ENCODE measurements around the gene KRT12. TPM values are rescaled to one million over a fixed set of nuclear protein-coding genes. Genes with fewer than 3 reads are reported as not detected.
A peak's percentile ranks its signal among the peaks of the same experiment; 100 is the strongest.

KRT12 gene
- total and polyA plus RNA-seq, 9 of the 15 experiments (the other 6 are each of a cell fraction or from before 2014, with no cell fraction given) = 0.18 to 7.0 (median 2.2) TPM

- no peaks in the 10 kb centered on the region for H3K9me3 ChIP-seq (replicated peaks; ENCODE audit: control insufficient read depth, insufficient read depth, low read depth, low read length)
- no peak overlapping the region for H2AFZ ChIP-seq (ENCODE audit: low read depth, low read length)
- no peak for TF ChIP-seq RFX5 (IDR thresholded peaks at IDR 0.05; ENCODE audit: low read depth, low read length)
- TF ChIP-seq TFAM (CRISPR knock-in tag; conservative IDR thresholded peaks at IDR 0.05) = no peak
- no peak for TF ChIP-seq PHF8 (IDR thresholded peaks at IDR 0.05; ENCODE audit: borderline replicate concordance, low read length)
- no peak for TF ChIP-seq ELF1 (tag; IDR thresholded peaks at IDR 0.05)
- TF ChIP-seq ILK (tag; IDR thresholded peaks at IDR 0.05; ENCODE audit: borderline replicate concordance, low read depth) = no peak
- TF ChIP-seq ARID3A (IDR thresholded peaks at IDR 0.05; ENCODE audit: borderline replicate concordance, low read depth, low read length) = no peak
- TF ChIP-seq FOXA1 (IDR thresholded peaks at IDR 0.05; ENCODE audit: borderline replicate concordance) = no peak
- TF ChIP-seq MED1 (CRISPR knock-in tag; IDR thresholded peaks at IDR 0.05; ENCODE audit: borderline replicate concordance) = no peak
- TF ChIP-seq STAG1 (CRISPR knock-in tag; IDR thresholded peaks at IDR 0.05; ENCODE audit: borderline replicate concordance) = no peak
- TF ChIP-seq CCNT2 (IDR thresholded peaks at IDR 0.05; ENCODE audit: borderline replicate concordance, extremely low read depth, insufficient read length, low read depth, low read length) = no peak
- no peak for TF ChIP-seq CBFA2T2 (conservative IDR thresholded peaks at IDR 0.05)
- TF ChIP-seq SRF (CRISPR knock-in tag; IDR thresholded peaks at IDR 0.05) = no peak
- no peak for TF ChIP-seq TAF15 (IDR thresholded peaks at IDR 0.05; ENCODE audit: low read depth, low read length)
- no peak for TF ChIP-seq FOXK2 (conservative IDR thresholded peaks at IDR 0.05 in 1 of 2, IDR thresholded peaks at IDR 0.05 in 1 of 2; ENCODE audit: low read depth in 2 of 2)
- TF ChIP-seq ZHX1 (conservative IDR thresholded peaks at IDR 0.05; ENCODE audit: low read length) = no peak
- TF ChIP-seq NR2F6 (CRISPR knock-in tag; IDR thresholded peaks at IDR 0.05) = no peak
- WGBS (ENCODE audit: insufficient coverage, low coverage, missing lambda C conversion rate) = 14% methylated on average over 7 of the region's 7 CpGs
- ChIA-PET POLR2A (interaction anchor here (0.7 to 0.8 kb wide), 2 partner anchors 11 to 62 kb away, joined by 3 read pairs; no protein-coding TSS in a partner anchor), CTCF (ENCODE audit: low intra/inter-chr PET ratio) (no interaction called here)
- no peaks in the 10 kb centered on the region for H3K79me2 ChIP-seq (ENCODE audit: control insufficient read depth, insufficient read depth, low read length)
- no peaks in the 10 kb centered on the region for H3K4me1 ChIP-seq (replicated peaks in 1 of 2; ENCODE audit: control insufficient read depth in 2 of 2, insufficient read depth in 2 of 2, low read length in 2 of 2)
- H3K27ac ChIP-seq (ENCODE audit: extremely low read depth, low read depth, low read length) = no peak overlapping the region
- H3K4me2 ChIP-seq (ENCODE audit: insufficient read depth, low read length) = no peak overlapping the region
- DNase-seq (ENCODE audit: extremely low read depth in 1 of 4, low spot score in 3 of 4) (no peak), FAIRE-seq (peak; percentile 37), ATAC-seq (no peak)
- in situ Hi-C loops (cut with MboI) (no loop called here), intact Hi-C loops (cut with micrococcal nuclease) (no loop called here)
- H3K27me3 ChIP-seq (ENCODE audit: control insufficient read depth in 2 of 2, insufficient read depth in 2 of 2, low read length in 2 of 2) = peaks cover 7 to 12% of the 10 kb centered on the region in 2 experiments; a peak in 4 of 5 replicates
- H3K9me1 ChIP-seq (ENCODE audit: control insufficient read depth, insufficient read depth, low read length) = no peaks in the 10 kb centered on the region
- no TSS peak for BruUV-seq (replicated peaks)
- no peak overlapping the region for H3K4me3 ChIP-seq
- no peaks in the 10 kb centered on the region for H3K36me3 ChIP-seq (ENCODE audit: control insufficient read depth, insufficient read depth, low read length)
- H3K9ac ChIP-seq (ENCODE audit: insufficient read depth in 1 of 2, low read depth in 2 of 2, low read length in 2 of 2) = no peak overlapping the region
- no peaks in the 10 kb centered on the region for H4K20me1 ChIP-seq (replicated peaks; ENCODE audit: control insufficient read depth, insufficient read depth, low read length)
Observed at GRCh38 chr17:40883626-40884334, 16.8 kb upstream of the KRT12 start.
